GM12878 (cell line): ENCODE results near the gene GRXCR2. TPM values are rescaled to one million over a fixed set of nuclear protein-coding genes. Genes with fewer than 3 reads are reported as not detected.

Experiments
- ATAC-seq: fragments of 200-7000 bp; cut with Tn5 transposase; 3 replicates; pipeline ENCODE4 v1.9.1; 2020; ENCODE audit warnings: mild to moderate bottlenecking, moderate library complexity
- BruUV-seq: library from RNA; stranded (reverse); fragments of 400-500 nt; replicated peaks from 2 replicates; lab custom pipeline; 2021; lab: Mats Ljungman, UMichigan
- CTCF ChIA-PET: fragments of 300-600 bp; sonication (Branson Sonifier 250); formaldehyde crosslinking; extraction: SDS; loops from one replicate; lab custom pipeline; 2021; ENCODE audit warnings: inconsistent platforms; lab: Yijun Ruan, JAX
- POLR2A ChIA-PET: fragments of 350-600 bp; formaldehyde crosslinking; extraction: SDS; loops from one replicate; lab custom pipeline; 2021; ENCODE audit warnings: inconsistent platforms; lab: Charles Lee
- RAD21 ChIA-PET: fragments of 300-600 bp; sonication (Branson Sonifier 250); formaldehyde crosslinking; loops from one replicate; lab custom pipeline; 2023; ENCODE audit warnings: antibody characterized with exemption; ENCODE audit not compliant: unreplicated experiment; lab: Charles Lee
- SMC1A ChIA-PET: fragments of 300-600 bp; sonication (Branson Sonifier 250); formaldehyde crosslinking; loops from one replicate; lab custom pipeline; 2023; ENCODE audit not compliant: unreplicated experiment, uncharacterized antibody; lab: Charles Lee
- DNase-seq: peaks from one replicate; pipeline ENCODE4 v3.0.0-alpha.2; 2011; ENCODE audit warnings: low read depth, low spot score
- FAIRE-seq: peaks from 3 replicates; lab custom pipeline; 2011; peaks lifted over from hg19 to GRCh38; lab: Jason Lieb, UNC
- H2AFZ ChIP-seq: 2 replicates; pipeline ENCODE4 v1.6.0; 2011; ENCODE audit warnings: low read depth, low read length, control low read depth; ENCODE audit not compliant: control insufficient read depth
- H3K27ac ChIP-seq: 2 replicates; pipeline ENCODE4 v1.5.1; 2011; ENCODE audit warnings: control low read depth; ENCODE audit not compliant: control insufficient read depth, insufficient read depth
- H3K27me3 ChIP-seq, 2 experiments: replicated peaks in 1 of 2; 2 replicates each; pipeline versions ENCODE4 v1.6.0 to v1.6.1; 2011; ENCODE audit warnings: low read length in 1 of 2; ENCODE audit not compliant: control insufficient read depth in 2 of 2, insufficient read depth in 2 of 2
- H3K36me3 ChIP-seq, 2 experiments: 2 replicates each; pipeline ENCODE4 v1.5.1; 2011; ENCODE audit warnings: low read length in 1 of 2; ENCODE audit not compliant: control insufficient read depth in 2 of 2, insufficient read depth in 2 of 2
- H3K4me1 ChIP-seq: 2 replicates; pipeline ENCODE4 v1.6.1; 2011; ENCODE audit warnings: mild to moderate bottlenecking, low read length, moderate library complexity, mixed read lengths; ENCODE audit not compliant: control insufficient read depth, insufficient read depth
- H3K4me2 ChIP-seq: 2 replicates; pipeline ENCODE4 v1.6.0; 2011; ENCODE audit warnings: control low read depth; ENCODE audit not compliant: control insufficient read depth, insufficient read depth
- H3K4me3 ChIP-seq: fragments of 200-600 bp; sonication (generic); 2 replicates; pipeline ENCODE4 v1.5.1; 2016
- H3K79me2 ChIP-seq: 2 replicates; pipeline ENCODE4 v1.6.0; 2011; ENCODE audit warnings: low read length; ENCODE audit not compliant: control insufficient read depth, insufficient read depth
- H3K9ac ChIP-seq: 2 replicates; pipeline ENCODE4 v1.8.0; 2011; ENCODE audit warnings: low read length, control low read depth, mixed read lengths; ENCODE audit not compliant: control insufficient read depth, insufficient read depth
- H3K9me3 ChIP-seq: replicated peaks from 3 replicates; pipeline ENCODE4 v1.5.1; 2011; ENCODE audit warnings: mild to moderate bottlenecking, low read length; ENCODE audit not compliant: control insufficient read depth, insufficient read depth
- H4K20me1 ChIP-seq: 2 replicates; pipeline ENCODE4 v1.6.0; 2011; ENCODE audit not compliant: control insufficient read depth, insufficient read depth
- DPF2 ChIP-seq: fragments of 450-650 bp; IDR thresholded peaks from 2 replicates; pipeline ENCODE4 v1.6.1; 2017; ENCODE audit warnings: mild to moderate bottlenecking
- EP300 ChIP-seq, 2 experiments: fragments of 150-350 bp in 1 of 2; IDR thresholded peaks; 2 replicates each; pipeline ENCODE4 v1.6.1; 2011 to 2012; ENCODE audit warnings: low read depth in 2 of 2, low read length in 2 of 2, borderline replicate concordance in 1 of 2, improper control_type of control experiment in 1 of 2, inconsistent platforms in 1 of 2; ENCODE audit not compliant: control insufficient read depth in 1 of 2
- ETV6 ChIP-seq, 2 experiments: fragments of 450-650 bp in 1 of 2; IDR thresholded peaks in 1 of 2; conservative IDR thresholded peaks in 1 of 2; 2 replicates each; pipeline ENCODE4 v1.6.1; 2014; ENCODE audit warnings: antibody characterized with exemption in 1 of 2, borderline replicate concordance in 1 of 2, low read depth in 1 of 2, mild to moderate bottlenecking in 1 of 2, moderate library complexity in 1 of 2
- HDAC2 ChIP-seq: fragments of 200-600 bp; sonication (generic); IDR thresholded peaks from 2 replicates; pipeline ENCODE4 v1.6.1; 2017
- HDGF ChIP-seq: fragments of 450-650 bp; IDR thresholded peaks from 2 replicates; pipeline ENCODE4 v1.6.1; 2016; ENCODE audit warnings: antibody characterized with exemption
- MEF2A ChIP-seq: IDR thresholded peaks from 2 replicates; pipeline ENCODE4 v1.6.1; 2011; ENCODE audit warnings: low read depth, mild to moderate bottlenecking, low read length, moderate library complexity; ENCODE audit not compliant: insufficient read depth
- NFYB ChIP-seq: IDR thresholded peaks from 2 replicates; pipeline ENCODE4 v1.6.1; 2011; ENCODE audit warnings: low read depth, mild to moderate bottlenecking, low read length, improper control_type of control experiment, moderate library complexity; ENCODE audit not compliant: insufficient read depth
- NR2F1 ChIP-seq: fragments of 450-650 bp; conservative IDR thresholded peaks from 2 replicates; pipeline ENCODE4 v1.6.1; 2017; ENCODE audit warnings: mild to moderate bottlenecking
- POLR2AphosphoS5 ChIP-seq: IDR thresholded peaks from 2 replicates; pipeline ENCODE4 v1.6.1; 2011; ENCODE audit warnings: mild to moderate bottlenecking, low read length, inconsistent platforms
- POU2F2 ChIP-seq: IDR thresholded peaks from 3 replicates; pipeline ENCODE4 v1.6.1; 2011; ENCODE audit warnings: low read depth, mild to moderate bottlenecking, low read length, borderline replicate concordance
- RELA ChIP-seq: fragments of 450-650 bp; IDR thresholded peaks from 2 replicates; pipeline ENCODE4 v1.8.0; 2014; ENCODE audit warnings: borderline replicate concordance; ENCODE audit not compliant: partially characterized antibody
- SUPT20H ChIP-seq: IDR thresholded peaks from 2 replicates; pipeline ENCODE4 v1.6.1; 2011; ENCODE audit warnings: low read depth, mild to moderate bottlenecking, low read length, moderate library complexity, borderline replicate concordance; ENCODE audit not compliant: control insufficient read depth
- ZNF217 ChIP-seq: fragments of 450-650 bp; IDR thresholded peaks from 2 replicates; pipeline ENCODE4 v1.6.1; 2017; ENCODE audit warnings: antibody characterized with exemption, mild to moderate bottlenecking
- ZNF24 ChIP-seq: fragments of 450-650 bp; IDR thresholded peaks from 2 replicates; pipeline ENCODE4 v1.6.1; 2017; ENCODE audit warnings: antibody characterized with exemption, mild to moderate bottlenecking
- WGBS: methylation state at CpG from one replicate; pipeline ENCODE4 v1.1.6; 2016; ENCODE audit warnings: low lambda C conversion rate; ENCODE audit not compliant: insufficient replicate concordance, insufficient coverage; ENCODE audit errors: missing lambda C conversion rate; 5-methylcytosine and 5-hydroxymethylcytosine counted together
- in situ Hi-C: fragments of 300-500 bp; cut with MboI; formaldehyde crosslinking; loops from 9 replicates; pipeline ENCODE4 v1.14.3; 2018; ENCODE audit warnings: mixed read lengths
- intact Hi-C: fragments of 100-400 bp; cut with micrococcal nuclease; formaldehyde crosslinking; loops from one replicate; pipeline ENCODE4 v1.14.2; 2022; ENCODE audit not compliant: unreplicated experiment
- polyA plus RNA-seq, 11 experiments: library from polyadenylated mRNA; depleted of rRNA in 4 of 11; unstranded in 6 of 11; stranded (reverse) in 5 of 11; fragments of >200 nt; fragmentation: Nextera tagmentation in 4 of 11; fragmentation: Illumina TruSeq in 1 of 11; extraction: Ambion mirVana in 4 of 11; extraction: Trizol in 1 of 11; gene quantifications; 1 replicate in 1 of 11; 2 replicates in 10 of 11; pipeline versions ENCODE4 v1.2.1 to v1.2.3, GENCODE V29; 2011 to 2016; ENCODE audit warnings: inconsistent platforms in 2 of 11, missing spikeins in 2 of 11, low read depth in 1 of 11
- total RNA-seq, 4 experiments: library from RNA; depleted of rRNA in 3 of 4; stranded (reverse); fragments of >200 nt in 3 of 4; fragmentation: Illumina TruSeq in 1 of 4; extraction: Trizol in 1 of 4; gene quantifications; 2 replicates each; pipeline versions ENCODE4 v1.2.1 to v1.2.3, GENCODE V29; 2013 to 2021
- TF ChIP-seq, protein P1 (sequence below): IDR thresholded peaks from 2 replicates; pipeline ENCODE4 v1.6.1; 2011; ENCODE audit warnings: low read depth, low read length, improper control_type of control experiment, borderline replicate concordance
- TF ChIP-seq, protein P2 (sequence below): fragments of 450-650 bp; formaldehyde crosslinking; IDR thresholded peaks from 2 replicates; pipeline ENCODE4 v1.4.0; 2020; ENCODE audit warnings: mild to moderate bottlenecking, moderate library complexity
- TF ChIP-seq, protein P3 (sequence below): IDR thresholded peaks from 2 replicates; pipeline ENCODE4 v1.6.1; 2012; ENCODE audit warnings: low read depth, low read length, improper control_type of control experiment

Gene GRXCR2
- total and polyA plus RNA-seq, 10 of the 15 experiments (the other 5 are each of a cell fraction or from before 2014, with no cell fraction given): not detected

DNA sequence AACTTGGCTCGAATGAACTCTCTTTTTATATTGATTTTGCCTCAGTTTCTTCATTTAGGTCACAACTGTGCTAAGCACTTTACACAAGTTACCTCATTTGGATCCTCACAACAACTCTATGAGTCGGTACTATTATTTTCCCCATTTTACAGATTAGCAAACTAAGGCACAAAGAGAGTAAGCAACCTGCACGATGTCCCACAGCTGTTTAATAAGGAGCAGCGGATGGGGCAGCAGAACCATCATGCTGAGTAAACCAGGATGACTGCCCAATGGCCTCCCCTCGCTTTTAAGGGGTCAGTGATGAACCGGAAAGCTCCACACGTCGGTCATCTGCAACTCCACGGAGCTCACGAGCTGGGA is 38.3 kb downstream of the GRXCR2 start:
- Histone ChIP-seq H3K4me3 (peak overlapping the region; percentile 58; the same call in 1 of the 2 replicates), H3K27me3 (no peaks in the 10 kb centered on the region; a peak in 2 of 4 replicates), H3K9me3 (no peaks in the 10 kb centered on the region), H3K9ac (no peak overlapping the region), H4K20me1 (no peaks in the 10 kb centered on the region), H3K36me3 (no peaks in the 10 kb centered on the region), H3K4me1 (no peaks in the 10 kb centered on the region), H3K4me2 (peak overlapping the region; percentile 85; the same call in 1 of the 2 replicates), H2AFZ (peak overlapping the region; percentile 51), H3K79me2 (no peaks in the 10 kb centered on the region), H3K27ac (no peak overlapping the region)
- BruUV-seq: no TSS peak
- in situ Hi-C loops: no loop called here
- RAD21 ChIA-PET: no interaction called here
- POLR2A ChIA-PET: interaction anchor here (0.6 kb wide), 1 partner anchor 1452 kb away, joined by 3 read pairs; no protein-coding TSS in a partner anchor
- FAIRE-seq: no peak
- no peak for ATAC-seq
- no peak for DNase-seq
- intact Hi-C loops: no loop called here
- CTCF ChIA-PET: interaction anchor here (0.5 to 1.2 kb wide), 3 partner anchors 9 to 1924 kb away, joined by 3 to 4 read pairs (median 3); no protein-coding TSS in a partner anchor
- SMC1A ChIA-PET: no interaction called here
- 69% methylated on average over 10 of the region's 10 CpGs for WGBS
- TF ChIP-seq ZNF217 (no peak), HDGF (no peak), ZNF24 (no peak), DPF2 (no peak), POLR2AphosphoS5 (no peak), RELA (no peak), ETV6 (conservative IDR thresholded peaks at IDR 0.05 in 1 of 2, IDR thresholded peaks at IDR 0.05 in 1 of 2; ENCODE audit: borderline replicate concordance in 1 of 2, low read depth in 1 of 2) (no peak), NFYB (no peak), POU2F2 (no peak), EP300 (IDR thresholded peaks at IDR 0.05; ENCODE audit: borderline replicate concordance in 1 of 2, control insufficient read depth in 1 of 2, low read depth in 2 of 2, low read length in 2 of 2) (no peak), HDAC2 (no peak), NR2F1 (no peak), SUPT20H (no peak), MEF2A (no peak)
- TF ChIP-seq, protein P1, sequence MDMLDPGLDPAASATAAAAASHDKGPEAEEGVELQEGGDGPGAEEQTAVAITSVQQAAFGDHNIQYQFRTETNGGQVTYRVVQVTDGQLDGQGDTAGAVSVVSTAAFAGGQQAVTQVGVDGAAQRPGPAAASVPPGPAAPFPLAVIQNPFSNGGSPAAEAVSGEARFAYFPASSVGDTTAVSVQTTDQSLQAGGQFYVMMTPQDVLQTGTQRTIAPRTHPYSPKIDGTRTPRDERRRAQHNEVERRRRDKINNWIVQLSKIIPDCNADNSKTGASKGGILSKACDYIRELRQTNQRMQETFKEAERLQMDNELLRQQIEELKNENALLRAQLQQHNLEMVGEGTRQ: no peak
- TF ChIP-seq, protein P2, sequence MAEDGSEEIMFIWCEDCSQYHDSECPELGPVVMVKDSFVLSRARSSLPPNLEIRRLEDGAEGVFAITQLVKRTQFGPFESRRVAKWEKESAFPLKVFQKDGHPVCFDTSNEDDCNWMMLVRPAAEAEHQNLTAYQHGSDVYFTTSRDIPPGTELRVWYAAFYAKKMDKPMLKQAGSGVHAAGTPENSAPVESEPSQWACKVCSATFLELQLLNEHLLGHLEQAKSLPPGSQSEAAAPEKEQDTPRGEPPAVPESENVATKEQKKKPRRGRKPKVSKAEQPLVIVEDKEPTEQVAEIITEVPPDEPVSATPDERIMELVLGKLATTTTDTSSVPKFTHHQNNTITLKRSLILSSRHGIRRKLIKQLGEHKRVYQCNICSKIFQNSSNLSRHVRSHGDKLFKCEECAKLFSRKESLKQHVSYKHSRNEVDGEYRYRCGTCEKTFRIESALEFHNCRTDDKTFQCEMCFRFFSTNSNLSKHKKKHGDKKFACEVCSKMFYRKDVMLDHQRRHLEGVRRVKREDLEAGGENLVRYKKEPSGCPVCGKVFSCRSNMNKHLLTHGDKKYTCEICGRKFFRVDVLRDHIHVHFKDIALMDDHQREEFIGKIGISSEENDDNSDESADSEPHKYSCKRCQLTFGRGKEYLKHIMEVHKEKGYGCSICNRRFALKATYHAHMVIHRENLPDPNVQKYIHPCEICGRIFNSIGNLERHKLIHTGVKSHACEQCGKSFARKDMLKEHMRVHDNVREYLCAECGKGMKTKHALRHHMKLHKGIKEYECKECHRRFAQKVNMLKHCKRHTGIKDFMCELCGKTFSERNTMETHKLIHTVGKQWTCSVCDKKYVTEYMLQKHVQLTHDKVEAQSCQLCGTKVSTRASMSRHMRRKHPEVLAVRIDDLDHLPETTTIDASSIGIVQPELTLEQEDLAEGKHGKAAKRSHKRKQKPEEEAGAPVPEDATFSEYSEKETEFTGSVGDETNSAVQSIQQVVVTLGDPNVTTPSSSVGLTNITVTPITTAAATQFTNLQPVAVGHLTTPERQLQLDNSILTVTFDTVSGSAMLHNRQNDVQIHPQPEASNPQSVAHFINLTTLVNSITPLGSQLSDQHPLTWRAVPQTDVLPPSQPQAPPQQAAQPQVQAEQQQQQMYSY (CRISPR knock-in tag): no peak
- TF ChIP-seq, protein P3, sequence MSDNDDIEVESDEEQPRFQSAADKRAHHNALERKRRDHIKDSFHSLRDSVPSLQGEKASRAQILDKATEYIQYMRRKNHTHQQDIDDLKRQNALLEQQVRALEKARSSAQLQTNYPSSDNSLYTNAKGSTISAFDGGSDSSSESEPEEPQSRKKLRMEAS: no peak
